Measurements from ENCODE around the gene DPP7.

The DPP7 gene

GRCh38 chr9:137077010-137077747 lies 37.4 kb downstream of the DPP7 start, which contains the start of gene UAP1L1:
Gene UAP1L1, plus strand, starts transcription at chr9:137077517. Its CDS starts 16 bp downstream, at chr9:137077533.
- DNase-seq: peak; percentile 89
- Histone ChIP-seq H3K36me3 (peaks cover 35% of the 10 kb centered on the region), H3K27ac (peak within 1 kb of the TSS; percentile 92), H3K4me3 (ENCODE audit: low read depth, low read length) (peak within 1 kb of the TSS; percentile 74), H3K9me3 (ENCODE audit: severe bottlenecking) (no peaks in the 10 kb centered on the region), H3K27me3 (ENCODE audit: insufficient read depth, low read depth, severe bottlenecking) (no peaks in the 10 kb centered on the region)
- no peak for TF ChIP-seq CTCF (IDR thresholded peaks at IDR 0.05; ENCODE audit: low read depth, low read length)

GRCh38 chr9:137076636-137077009 lies 37.9 kb downstream of the DPP7 start:
- peaks cover 29% of the 10 kb centered on the region for H3K36me3 ChIP-seq
- DNase-seq: no peak
- peak overlapping the region; percentile 92 for H3K27ac ChIP-seq
- H3K27me3 ChIP-seq (ENCODE audit: insufficient read depth, low read depth, severe bottlenecking): no peaks in the 10 kb centered on the region
- TF ChIP-seq CTCF (IDR thresholded peaks at IDR 0.05; ENCODE audit: low read depth, low read length): no peak
- peak overlapping the region; percentile 74 for H3K4me3 ChIP-seq (ENCODE audit: low read depth, low read length)
- no peaks in the 10 kb centered on the region for H3K9me3 ChIP-seq (ENCODE audit: severe bottlenecking)

- no peaks in the 10 kb centered on the region for H3K27me3 ChIP-seq (ENCODE audit: insufficient read depth, low read depth, severe bottlenecking)
- DNase-seq: no peak
- no peak overlapping the region for H3K27ac ChIP-seq
- no peaks in the 10 kb centered on the region for H3K9me3 ChIP-seq (ENCODE audit: severe bottlenecking)
- H3K36me3 ChIP-seq: peaks cover 18% of the 10 kb centered on the region
- H3K4me3 ChIP-seq (ENCODE audit: low read depth, low read length): no peak overlapping the region
- TF ChIP-seq CTCF (IDR thresholded peaks at IDR 0.05; ENCODE audit: low read depth, low read length): no peak
These were observed 39.2 kb downstream of the DPP7 start for GRCh38 chr9:137075275-137075775.

- H3K36me3 ChIP-seq: peaks cover 13% of the 10 kb centered on the region
- DNase-seq: no peak
- H3K4me3 ChIP-seq (ENCODE audit: low read depth, low read length): no peak overlapping the region
- H3K9me3 ChIP-seq (ENCODE audit: severe bottlenecking): no peaks in the 10 kb centered on the region
- H3K27me3 ChIP-seq (ENCODE audit: insufficient read depth, low read depth, severe bottlenecking): no peaks in the 10 kb centered on the region
- H3K27ac ChIP-seq: no peak overlapping the region
- TF ChIP-seq CTCF (IDR thresholded peaks at IDR 0.05; ENCODE audit: low read depth, low read length): no peak
These were observed 39.8 kb downstream of the DPP7 start for GRCh38 chr9:137074657-137075274.

GRCh38 chr9:137073992-137074399 lies 40.5 kb downstream of the DPP7 start:
- Histone ChIP-seq H3K27ac (no peak overlapping the region), H3K9me3 (ENCODE audit: severe bottlenecking) (no peaks in the 10 kb centered on the region), H3K36me3 (peaks cover 6% of the 10 kb centered on the region), H3K4me3 (ENCODE audit: low read depth, low read length) (no peak overlapping the region), H3K27me3 (ENCODE audit: insufficient read depth, low read depth, severe bottlenecking) (no peaks in the 10 kb centered on the region)
- TF ChIP-seq CTCF (IDR thresholded peaks at IDR 0.05; ENCODE audit: low read depth, low read length): no peak
- no peak for DNase-seq
